ENCODE results near the gene PTPN14. TPM values are rescaled to one million over a fixed set of nuclear protein-coding genes. Genes with fewer than 3 reads are reported as not detected.
A peak's percentile ranks its signal among the peaks of the same experiment; 100 is the strongest.

PTPN14 gene
- total RNA-seq, 1 experiment from 2014 or later = 88.4 TPM

DNA sequence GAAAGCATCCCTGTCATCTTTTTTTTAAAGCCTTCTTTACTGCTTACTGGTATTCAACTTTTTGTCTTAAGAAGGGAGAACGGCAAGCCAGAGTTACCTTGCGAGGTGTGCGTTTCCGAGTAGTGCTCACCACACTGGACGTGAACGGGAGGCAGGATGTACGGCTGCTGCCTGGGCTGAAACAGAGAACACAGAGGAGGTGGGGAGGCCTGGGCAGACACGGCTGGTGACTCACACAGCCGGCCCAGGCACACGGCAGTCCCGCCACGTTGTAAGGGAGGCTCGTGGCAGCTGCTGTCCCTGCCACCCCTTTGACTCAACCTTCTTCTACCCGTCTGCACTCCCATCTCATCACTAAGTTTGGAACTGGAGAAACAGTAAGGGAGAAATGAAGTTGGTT, 164.7 kb downstream of the PTPN14 start (continued):
- TF ChIP-seq GRHL2 (CRISPR knock-in tag; IDR thresholded peaks at IDR 0.05; ENCODE audit: insufficient replicate concordance, severe bottlenecking) (no peak), FOXJ3 (CRISPR knock-in tag; IDR thresholded peaks at IDR 0.05; ENCODE audit: borderline replicate concordance) (no peak), SMAD4 (CRISPR knock-in tag; IDR thresholded peaks at IDR 0.05) (no peak)
- TF ChIP-seq, protein P1, sequence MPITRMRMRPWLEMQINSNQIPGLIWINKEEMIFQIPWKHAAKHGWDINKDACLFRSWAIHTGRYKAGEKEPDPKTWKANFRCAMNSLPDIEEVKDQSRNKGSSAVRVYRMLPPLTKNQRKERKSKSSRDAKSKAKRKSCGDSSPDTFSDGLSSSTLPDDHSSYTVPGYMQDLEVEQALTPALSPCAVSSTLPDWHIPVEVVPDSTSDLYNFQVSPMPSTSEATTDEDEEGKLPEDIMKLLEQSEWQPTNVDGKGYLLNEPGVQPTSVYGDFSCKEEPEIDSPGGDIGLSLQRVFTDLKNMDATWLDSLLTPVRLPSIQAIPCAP (CRISPR knock-in tag; IDR thresholded peaks at IDR 0.05) = no peak
- TF ChIP-seq, protein P2, sequence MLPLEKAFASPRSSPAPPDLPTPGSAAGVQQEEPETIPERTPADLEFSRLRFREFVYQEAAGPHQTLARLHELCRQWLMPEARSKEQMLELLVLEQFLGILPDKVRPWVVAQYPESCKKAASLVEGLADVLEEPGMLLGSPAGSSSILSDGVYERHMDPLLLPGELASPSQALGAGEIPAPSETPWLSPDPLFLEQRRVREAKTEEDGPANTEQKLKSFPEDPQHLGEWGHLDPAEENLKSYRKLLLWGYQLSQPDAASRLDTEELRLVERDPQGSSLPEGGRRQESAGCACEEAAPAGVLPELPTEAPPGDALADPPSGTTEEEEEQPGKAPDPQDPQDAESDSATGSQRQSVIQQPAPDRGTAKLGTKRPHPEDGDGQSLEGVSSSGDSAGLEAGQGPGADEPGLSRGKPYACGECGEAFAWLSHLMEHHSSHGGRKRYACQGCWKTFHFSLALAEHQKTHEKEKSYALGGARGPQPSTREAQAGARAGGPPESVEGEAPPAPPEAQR (CRISPR knock-in tag; IDR thresholded peaks at IDR 0.05) = no peak

DNA sequence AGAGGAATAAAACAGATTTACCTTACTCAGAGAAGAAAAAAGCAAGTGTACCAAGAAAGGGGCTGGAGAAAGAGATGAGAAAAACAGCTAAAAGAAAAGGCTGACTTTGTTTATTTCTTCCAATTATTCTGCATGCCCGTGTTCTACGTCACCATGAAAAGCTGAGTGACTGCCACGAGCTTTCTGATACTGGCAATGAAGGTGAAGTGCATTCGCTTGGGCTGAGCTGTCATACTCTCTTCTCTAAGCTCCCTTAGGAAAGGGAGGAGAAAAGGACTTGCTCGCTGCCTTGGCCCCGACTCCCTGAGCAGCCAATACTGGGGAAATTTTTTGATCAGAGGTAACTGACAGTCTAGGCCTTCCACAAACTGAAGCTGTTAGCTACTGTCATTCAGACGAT, 165.1 kb downstream of the PTPN14 start:
- peaks cover 36% of the 10 kb centered on the region for H3K36me3 Mint-ChIP-seq
- ATAC-seq = no peak

More for the DNA sequence above, 165.1 kb downstream of the PTPN14 start:
- H3K9me3 Mint-ChIP-seq = no peaks in the 10 kb centered on the region
- no peak overlapping the region for H3K4me3 Mint-ChIP-seq
- ChIA-PET POLR2A (no interaction called here), CTCF (interaction anchor here (0.5 to 3.5 kb wide), 3 partner anchors 54 to 200 kb away, joined by 3 to 23 read pairs (median 4); no protein-coding TSS in a partner anchor)
- no peaks in the 10 kb centered on the region for H3K27me3 Mint-ChIP-seq (ENCODE audit: low read depth)
- TF ChIP-seq, protein P3, sequence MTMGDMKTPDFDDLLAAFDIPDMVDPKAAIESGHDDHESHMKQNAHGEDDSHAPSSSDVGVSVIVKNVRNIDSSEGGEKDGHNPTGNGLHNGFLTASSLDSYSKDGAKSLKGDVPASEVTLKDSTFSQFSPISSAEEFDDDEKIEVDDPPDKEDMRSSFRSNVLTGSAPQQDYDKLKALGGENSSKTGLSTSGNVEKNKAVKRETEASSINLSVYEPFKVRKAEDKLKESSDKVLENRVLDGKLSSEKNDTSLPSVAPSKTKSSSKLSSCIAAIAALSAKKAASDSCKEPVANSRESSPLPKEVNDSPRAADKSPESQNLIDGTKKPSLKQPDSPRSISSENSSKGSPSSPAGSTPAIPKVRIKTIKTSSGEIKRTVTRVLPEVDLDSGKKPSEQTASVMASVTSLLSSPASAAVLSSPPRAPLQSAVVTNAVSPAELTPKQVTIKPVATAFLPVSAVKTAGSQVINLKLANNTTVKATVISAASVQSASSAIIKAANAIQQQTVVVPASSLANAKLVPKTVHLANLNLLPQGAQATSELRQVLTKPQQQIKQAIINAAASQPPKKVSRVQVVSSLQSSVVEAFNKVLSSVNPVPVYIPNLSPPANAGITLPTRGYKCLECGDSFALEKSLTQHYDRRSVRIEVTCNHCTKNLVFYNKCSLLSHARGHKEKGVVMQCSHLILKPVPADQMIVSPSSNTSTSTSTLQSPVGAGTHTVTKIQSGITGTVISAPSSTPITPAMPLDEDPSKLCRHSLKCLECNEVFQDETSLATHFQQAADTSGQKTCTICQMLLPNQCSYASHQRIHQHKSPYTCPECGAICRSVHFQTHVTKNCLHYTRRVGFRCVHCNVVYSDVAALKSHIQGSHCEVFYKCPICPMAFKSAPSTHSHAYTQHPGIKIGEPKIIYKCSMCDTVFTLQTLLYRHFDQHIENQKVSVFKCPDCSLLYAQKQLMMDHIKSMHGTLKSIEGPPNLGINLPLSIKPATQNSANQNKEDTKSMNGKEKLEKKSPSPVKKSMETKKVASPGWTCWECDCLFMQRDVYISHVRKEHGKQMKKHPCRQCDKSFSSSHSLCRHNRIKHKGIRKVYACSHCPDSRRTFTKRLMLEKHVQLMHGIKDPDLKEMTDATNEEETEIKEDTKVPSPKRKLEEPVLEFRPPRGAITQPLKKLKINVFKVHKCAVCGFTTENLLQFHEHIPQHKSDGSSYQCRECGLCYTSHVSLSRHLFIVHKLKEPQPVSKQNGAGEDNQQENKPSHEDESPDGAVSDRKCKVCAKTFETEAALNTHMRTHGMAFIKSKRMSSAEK (CRISPR knock-in tag; IDR thresholded peaks at IDR 0.05; ENCODE audit: borderline replicate concordance) = no peak
- TF ChIP-seq, protein P4, sequence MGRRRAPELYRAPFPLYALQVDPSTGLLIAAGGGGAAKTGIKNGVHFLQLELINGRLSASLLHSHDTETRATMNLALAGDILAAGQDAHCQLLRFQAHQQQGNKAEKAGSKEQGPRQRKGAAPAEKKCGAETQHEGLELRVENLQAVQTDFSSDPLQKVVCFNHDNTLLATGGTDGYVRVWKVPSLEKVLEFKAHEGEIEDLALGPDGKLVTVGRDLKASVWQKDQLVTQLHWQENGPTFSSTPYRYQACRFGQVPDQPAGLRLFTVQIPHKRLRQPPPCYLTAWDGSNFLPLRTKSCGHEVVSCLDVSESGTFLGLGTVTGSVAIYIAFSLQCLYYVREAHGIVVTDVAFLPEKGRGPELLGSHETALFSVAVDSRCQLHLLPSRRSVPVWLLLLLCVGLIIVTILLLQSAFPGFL (CRISPR knock-in tag; IDR thresholded peaks at IDR 0.05; ENCODE audit: borderline replicate concordance) = no peak
- no peak for TF ChIP-seq GRHL2 (CRISPR knock-in tag; IDR thresholded peaks at IDR 0.05; ENCODE audit: insufficient replicate concordance, severe bottlenecking)
- TF ChIP-seq FOXJ3 (CRISPR knock-in tag; IDR thresholded peaks at IDR 0.05; ENCODE audit: borderline replicate concordance) = no peak
- no peak for TF ChIP-seq OVOL2 (CRISPR knock-in tag; IDR thresholded peaks at IDR 0.05; ENCODE audit: borderline replicate concordance)
- no peak for TF ChIP-seq ZBTB21 (CRISPR knock-in tag; IDR thresholded peaks at IDR 0.05; ENCODE audit: borderline replicate concordance)
- TF ChIP-seq, protein P5, sequence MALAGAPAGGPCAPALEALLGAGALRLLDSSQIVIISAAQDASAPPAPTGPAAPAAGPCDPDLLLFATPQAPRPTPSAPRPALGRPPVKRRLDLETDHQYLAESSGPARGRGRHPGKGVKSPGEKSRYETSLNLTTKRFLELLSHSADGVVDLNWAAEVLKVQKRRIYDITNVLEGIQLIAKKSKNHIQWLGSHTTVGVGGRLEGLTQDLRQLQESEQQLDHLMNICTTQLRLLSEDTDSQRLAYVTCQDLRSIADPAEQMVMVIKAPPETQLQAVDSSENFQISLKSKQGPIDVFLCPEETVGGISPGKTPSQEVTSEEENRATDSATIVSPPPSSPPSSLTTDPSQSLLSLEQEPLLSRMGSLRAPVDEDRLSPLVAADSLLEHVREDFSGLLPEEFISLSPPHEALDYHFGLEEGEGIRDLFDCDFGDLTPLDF (CRISPR knock-in tag; IDR thresholded peaks at IDR 0.05) = no peak
- TF ChIP-seq, protein P6, sequence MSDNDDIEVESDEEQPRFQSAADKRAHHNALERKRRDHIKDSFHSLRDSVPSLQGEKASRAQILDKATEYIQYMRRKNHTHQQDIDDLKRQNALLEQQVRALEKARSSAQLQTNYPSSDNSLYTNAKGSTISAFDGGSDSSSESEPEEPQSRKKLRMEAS (CRISPR knock-in tag; IDR thresholded peaks at IDR 0.05) = no peak
- no peak for TF ChIP-seq CREM (CRISPR knock-in tag; IDR thresholded peaks at IDR 0.05)
- TF ChIP-seq NR2C2 (CRISPR knock-in tag; IDR thresholded peaks at IDR 0.05) = no peak
- no peak for TF ChIP-seq ZNF396 (CRISPR knock-in tag; IDR thresholded peaks at IDR 0.05; ENCODE audit: borderline replicate concordance)
- TF ChIP-seq TCF7 (CRISPR knock-in tag; IDR thresholded peaks at IDR 0.05; ENCODE audit: low read depth) = no peak
- peaks cover 20% of the 10 kb centered on the region for H3K4me1 Mint-ChIP-seq
- H3K27ac Mint-ChIP-seq = peak overlapping the region; percentile 59; the same call in 1 of the 2 replicates
- DNase-seq (ENCODE audit: low spot score) = no peak
